Activated B cell treated with CpG ODN at 0.5 μM for 24 hours (primary cell): Measurements from ENCODE around the gene FERMT3. TPM values are rescaled to one million over a fixed set of nuclear protein-coding genes. Genes with fewer than 3 reads are reported as not detected.

ENCODE experiments used
- ATAC-seq: fragments of 200-7000 bp; cut with Tn5 transposase; one replicate; pipeline ENCODE4 v1.10.0; 2021; ENCODE audit warnings: low read depth, mild to moderate bottlenecking, moderate library complexity
- CTCF ChIA-PET: fragments of 350-600 bp; sonication (Branson Sonifier 250); formaldehyde crosslinking; loops from one replicate; lab custom pipeline; 2021; ENCODE audit warnings: antibody characterized with exemption; lab: Charles Lee
- POLR2A ChIA-PET: fragments of 350-600 bp; sonication (Branson Sonifier 250); formaldehyde crosslinking; loops from one replicate; lab custom pipeline; 2021; ENCODE audit warnings: antibody characterized with exemption; lab: Charles Lee
- DNase-seq: peaks from one replicate; pipeline ENCODE4 v3.0.0; 2022
- H3K27ac Mint-ChIP-seq: one replicate; pipeline ENCODE4 v1.8.0; 2020; ENCODE audit warnings: mixed read lengths
- H3K27me3 Mint-ChIP-seq: one replicate; pipeline ENCODE4 v1.8.0; 2021; ENCODE audit warnings: mixed read lengths
- H3K36me3 Mint-ChIP-seq: one replicate; pipeline ENCODE4 v1.8.0; 2021; ENCODE audit warnings: low read depth, mixed read lengths
- H3K4me1 Mint-ChIP-seq: one replicate; pipeline ENCODE4 v1.8.0; 2021; ENCODE audit warnings: mixed read lengths
- H3K4me3 Mint-ChIP-seq: one replicate; pipeline ENCODE4 v1.8.0; 2020; ENCODE audit warnings: mild to moderate bottlenecking, mixed read lengths
- H3K9me3 Mint-ChIP-seq: one replicate; pipeline ENCODE4 v1.8.0; 2020; ENCODE audit warnings: mixed read lengths
- CTCF ChIP-seq: fragments of 200-600 bp; IDR thresholded peaks from one replicate; pipeline ENCODE4 v1.8.0; 2022; ENCODE audit warnings: antibody characterized with exemption, mild to moderate bottlenecking
- intact Hi-C: fragments of 100-400 bp; cut with micrococcal nuclease; formaldehyde crosslinking; loops from one replicate; pipeline ENCODE4 v1.15.1; 2024
- total RNA-seq: library from RNA; stranded (reverse); gene quantifications from 2 replicates; pipeline ENCODE4 v1.2.3, GENCODE V29; 2022

FERMT3 gene
- total RNA-seq, 1 donor from 2014 or later: 169 TPM

- no peaks in the 10 kb centered on the region for H3K27me3 Mint-ChIP-seq
- no peak overlapping the region for H3K27ac Mint-ChIP-seq
- DNase-seq: no peak
- intact Hi-C loops: loop anchor here (1.0 to 2.0 kb wide), 5 partner anchors 20 to 248 kb away; partner anchors contain the start of genes FERMT3, FKBP2, NUDT22 and TRPT1
- H3K4me3 Mint-ChIP-seq: no peak overlapping the region
- ATAC-seq: no peak
- ChIA-PET POLR2A (interaction anchor here (0.7 to 6.1 kb wide), 19 partner anchors 11 to 1345 kb away, joined by 3 to 92 read pairs (median 11); partner anchors contain the start of genes BAD, CCDC88B, ESRRA and FERMT3), CTCF (interaction anchor here (0.9 to 1.5 kb wide), 4 partner anchors 18 to 131 kb away, joined by 3 to 10 read pairs (median 5); partner anchors contain the start of genes FERMT3, FKBP2 and PRDX5)
- TF ChIP-seq CTCF: no peak
- no peaks in the 10 kb centered on the region for H3K9me3 Mint-ChIP-seq
- H3K36me3 Mint-ChIP-seq: peaks cover 19% of the 10 kb centered on the region
- H3K4me1 Mint-ChIP-seq: peaks cover 23% of the 10 kb centered on the region
These were observed 19.9 kb upstream of the FERMT3 start for GRCh38 chr11:64186492-64187165.

GRCh38 chr11:64192434-64192833, 14.1 kb upstream of the FERMT3 start:
- H3K4me1 Mint-ChIP-seq: peaks cover 16% of the 10 kb centered on the region
- no peak for DNase-seq
- POLR2A ChIA-PET: no interaction called here
- ATAC-seq: no peak
- no peak for TF ChIP-seq CTCF
- no peak overlapping the region for H3K4me3 Mint-ChIP-seq
- H3K27ac Mint-ChIP-seq: no peak overlapping the region
- intact Hi-C loops: no loop called here
- H3K9me3 Mint-ChIP-seq: no peaks in the 10 kb centered on the region
- no peaks in the 10 kb centered on the region for H3K27me3 Mint-ChIP-seq
- CTCF ChIA-PET: no interaction called here
- peaks cover 66% of the 10 kb centered on the region for H3K36me3 Mint-ChIP-seq

- H3K27me3 Mint-ChIP-seq: no peaks in the 10 kb centered on the region
- ChIA-PET CTCF (interaction anchor here (1.3 kb wide), 1 partner anchor 8 kb away, joined by 4 read pairs; no protein-coding TSS in a partner anchor), POLR2A (interaction anchor here (1.2 kb wide), 1 partner anchor 9 kb away, joined by 4 read pairs; the partner anchor contains the start of gene FERMT3)
- no peak overlapping the region for H3K4me3 Mint-ChIP-seq
- TF ChIP-seq CTCF: no peak
- H3K4me1 Mint-ChIP-seq: peaks cover 7% of the 10 kb centered on the region
- intact Hi-C loops: no loop called here
- H3K27ac Mint-ChIP-seq: no peak overlapping the region
- no peak for DNase-seq
- H3K9me3 Mint-ChIP-seq: no peaks in the 10 kb centered on the region
- no peak for ATAC-seq
- peaks cover 90% of the 10 kb centered on the region for H3K36me3 Mint-ChIP-seq
These were observed 9.9 kb upstream of the FERMT3 start for GRCh38 chr11:64196626-64197025.

DNA sequence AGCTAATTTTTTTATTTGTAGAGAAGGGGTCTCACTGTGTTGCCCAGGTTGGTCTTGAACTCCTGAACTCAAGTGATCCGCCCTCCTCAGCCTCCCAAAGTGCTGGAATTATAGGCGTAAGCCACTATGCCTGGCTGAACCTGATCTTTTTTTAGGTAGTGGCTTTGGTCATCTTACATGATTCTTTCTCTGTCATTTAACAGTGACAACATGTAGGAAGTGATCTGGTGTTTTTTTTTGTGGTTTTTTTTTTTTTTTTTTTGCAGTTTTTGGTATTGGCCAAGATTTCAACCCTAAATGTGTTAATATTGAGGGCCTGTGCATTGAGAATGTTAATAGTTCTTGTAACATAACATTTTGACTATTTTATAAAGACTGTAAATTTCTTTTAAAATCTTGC, 8.0 kb upstream of the FERMT3 start:
- ChIA-PET CTCF (interaction anchor here (0.7 kb wide), 1 partner anchor 39 kb away, joined by 3 read pairs; no protein-coding TSS in a partner anchor), POLR2A (interaction anchor here (2.1 kb wide), 1 partner anchor 13 kb away, joined by 12 read pairs; the partner anchor contains the start of gene STIP1)
- Mint-ChIP-seq H3K27ac (no peak overlapping the region), H3K36me3 (peaks cover 93% of the 10 kb centered on the region), H3K9me3 (no peaks in the 10 kb centered on the region), H3K4me3 (no peak overlapping the region), H3K4me1 (no peaks in the 10 kb centered on the region), H3K27me3 (no peaks in the 10 kb centered on the region)
- intact Hi-C loops: no loop called here
- ATAC-seq: no peak
- no peak for DNase-seq
- no peak for TF ChIP-seq CTCF

- Mint-ChIP-seq H3K27me3 (no peaks in the 10 kb centered on the region), H3K9me3 (no peaks in the 10 kb centered on the region), H3K4me1 (peaks cover 26% of the 10 kb centered on the region), H3K4me3 (no peak overlapping the region), H3K36me3 (peaks cover 81% of the 10 kb centered on the region), H3K27ac (no peak overlapping the region)
- CTCF ChIA-PET: no interaction called here
- DNase-seq (no peak), ATAC-seq (no peak)
- POLR2A ChIA-PET: interaction anchor here (1.0 to 1.1 kb wide), 2 partner anchors 10 to 13 kb away, joined by 3 to 5 read pairs; no protein-coding TSS in a partner anchor
- intact Hi-C loops: no loop called here
- no peak for TF ChIP-seq CTCF
These were observed 5.0 kb upstream of the FERMT3 start for GRCh38 chr11:64201543-64201942.
